NCI-H1694 treated with DMSO at 0.1 percent for 48 hours (cell line): ENCODE measurements around the gene SARM1.
A peak's percentile ranks its signal among the peaks of the same experiment; 100 is the strongest.
"Not testable (repeated sequence)": the region's sequence is repeated elsewhere in the genome, so short reads cannot be mapped to it uniquely, and the experiment has no call there.

Experiments used
- DNase-seq: peaks from one replicate; lab custom pipeline; 2025; lab: John Stamatoyannopoulos, UW

The SARM1 gene

GRCh38 chr17:28371245-28372202, at the start of gene SARM1:
TSS of gene SARM1 (plus strand) at chr17:28371694. CDS start at chr17:28372033, 339 bp downstream.
- DNase-seq = peak; percentile 84

DNA sequence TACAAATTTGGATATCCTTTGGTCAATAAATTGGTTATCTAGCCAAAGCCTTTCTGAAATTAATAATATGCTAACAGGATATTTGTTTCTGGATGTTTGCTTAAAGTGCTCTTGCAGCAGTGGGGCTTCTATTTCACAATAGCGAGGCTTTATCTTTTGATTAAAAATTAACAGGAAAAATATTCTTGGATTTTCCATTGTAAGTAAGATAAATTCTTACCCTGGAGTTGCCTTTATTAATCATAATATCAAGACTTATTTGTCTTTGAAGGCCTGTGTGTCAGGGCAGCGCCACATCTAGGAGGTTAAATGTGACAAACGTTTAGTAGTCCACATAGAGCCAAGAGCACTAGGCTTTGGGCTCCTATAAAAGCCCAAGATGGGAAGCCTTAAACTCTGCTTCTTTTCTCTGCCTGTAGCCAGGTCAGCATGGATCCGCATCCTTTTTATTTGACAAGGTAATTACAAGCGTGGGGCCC, 47.2 kb upstream of the SARM1 start:
- no peak for DNase-seq

- DNase-seq = no peak
Measured at GRCh38 chr17:28324781-28325180, 46.7 kb upstream of the SARM1 start.

GRCh38 chr17:28325211-28325610, 46.3 kb upstream of the SARM1 start:
- DNase-seq = no peak

DNA sequence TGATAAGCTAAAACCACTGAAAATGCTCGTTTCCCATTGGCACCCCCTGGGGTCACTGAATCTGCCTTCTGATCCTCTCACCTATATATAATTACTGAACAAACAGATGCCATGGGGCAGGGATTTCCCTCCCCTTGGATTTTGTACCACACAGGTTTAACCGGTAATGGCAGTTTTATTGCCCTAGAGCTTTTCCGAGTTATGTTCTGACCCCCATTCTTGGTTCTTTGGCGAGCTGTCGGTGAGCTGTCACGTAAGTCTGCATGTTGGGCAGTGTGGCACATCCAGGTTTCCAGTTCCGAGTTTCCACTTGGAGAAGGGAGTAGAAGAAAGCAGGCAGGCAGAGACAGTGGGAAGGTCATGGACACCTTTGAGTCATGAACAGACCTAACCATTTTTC, 45.4 kb upstream of the SARM1 start:
- no peak for DNase-seq

- DNase-seq = no peak
Measured at GRCh38 chr17:28327031-28327607, 44.4 kb upstream of the SARM1 start.

DNA sequence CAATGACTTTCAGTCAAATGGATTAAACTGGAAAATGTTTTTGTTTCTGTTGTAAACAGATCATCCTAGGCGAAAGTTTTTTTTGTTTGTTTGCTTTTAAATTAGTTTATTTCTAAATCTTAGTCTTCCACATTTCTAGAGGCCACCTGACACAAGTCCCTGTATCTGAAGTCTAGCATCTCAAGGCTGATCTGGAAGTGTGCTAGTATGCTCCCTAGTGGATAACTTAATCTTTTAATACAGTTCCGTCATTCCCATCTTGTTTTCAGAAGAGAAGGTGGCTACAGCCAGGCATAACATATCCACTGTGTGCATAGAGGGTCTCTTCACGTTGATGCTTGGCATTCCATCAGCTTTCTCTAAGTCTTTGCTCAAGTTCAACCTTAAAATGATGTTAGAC, 43.8 kb upstream of the SARM1 start:
- no peak for DNase-seq

DNA sequence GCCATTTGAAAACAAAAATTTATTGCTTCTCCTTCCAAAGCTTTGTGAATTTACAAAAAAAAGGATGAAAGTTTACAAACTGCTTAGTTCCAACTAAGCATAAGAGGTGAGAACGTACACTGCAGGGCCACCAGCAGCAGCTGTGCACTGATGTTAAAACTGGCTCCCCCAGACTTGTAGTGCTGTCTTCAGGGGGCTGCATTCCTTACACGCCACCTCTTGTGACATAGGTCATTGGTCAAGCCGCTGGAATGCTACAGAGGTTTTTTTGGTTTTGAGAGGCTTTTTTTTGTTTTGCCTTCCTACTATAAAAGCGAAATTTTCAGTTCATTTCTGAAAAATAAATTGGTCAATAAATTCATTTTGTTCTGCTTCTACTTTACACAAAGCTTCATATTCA, 43.2 kb upstream of the SARM1 start:
- DNase-seq = no peak

GRCh38 chr17:28330671-28331070, 40.8 kb upstream of the SARM1 start:
- no peak for DNase-seq

DNA sequence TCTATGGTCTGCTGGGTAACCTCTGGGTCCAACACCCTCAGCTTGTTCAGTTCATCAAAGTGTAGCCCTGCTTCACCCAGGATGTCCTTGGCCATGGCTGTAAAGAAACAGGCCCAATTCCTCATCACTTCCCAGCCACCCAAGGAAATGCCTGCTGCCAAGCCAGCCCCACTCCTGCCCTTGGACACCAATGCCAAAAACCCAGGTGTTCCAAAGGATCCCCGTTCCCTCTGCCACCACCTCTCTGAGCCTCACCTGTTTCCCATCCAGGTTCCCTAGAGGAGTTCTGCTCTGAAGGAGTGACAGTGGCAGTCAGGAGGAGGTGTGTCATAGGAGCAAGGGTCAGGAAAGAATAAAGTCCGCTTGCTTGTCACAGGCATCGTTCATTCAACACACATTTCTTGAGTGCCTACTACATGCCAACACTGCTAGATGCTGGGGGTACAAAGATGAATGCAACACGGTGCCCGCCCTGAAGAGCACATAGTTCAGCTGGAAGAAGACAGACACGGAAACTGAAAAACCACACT, 39.5 kb upstream of the SARM1 start:
- no peak for DNase-seq

- DNase-seq = no peak
Measured at GRCh38 chr17:28333083-28333746, 38.3 kb upstream of the SARM1 start.

DNA sequence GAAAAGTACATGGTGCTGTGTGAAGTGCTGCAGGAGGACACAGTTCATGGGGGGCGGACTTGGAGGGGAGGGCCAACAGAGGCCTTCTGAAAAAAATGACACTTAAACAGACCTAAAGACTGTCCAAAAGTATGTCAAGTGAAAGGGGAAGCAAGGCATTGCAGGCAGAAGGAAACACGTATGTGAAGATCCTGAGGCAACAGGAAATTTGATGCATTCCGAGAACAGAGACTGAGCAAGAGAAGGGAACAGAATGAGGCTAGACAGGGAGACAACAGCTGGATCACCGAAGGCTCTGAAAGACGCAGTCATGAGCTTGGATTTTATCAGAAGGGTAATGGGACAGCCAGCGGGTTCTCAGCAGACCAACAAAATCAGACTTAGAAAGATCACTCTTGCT, 37.3 kb upstream of the SARM1 start:
- no peak for DNase-seq

- DNase-seq = no peak
Measured at GRCh38 chr17:28334666-28335200, 36.8 kb upstream of the SARM1 start.

- DNase-seq = peak; percentile 99
Measured at GRCh38 chr17:28335201-28335958, 36.1 kb upstream of the SARM1 start, which contains the start of the genes IFT20 and TNFAIP1. TSS of gene IFT20 (minus strand) at chr17:28335472. CDS start at chr17:28331985, 3,487 bp downstream. TSS of gene TNFAIP1 (plus strand) at chr17:28335761. CDS start at chr17:28339522, 3,761 bp downstream.

GRCh38 chr17:28335959-28336871, 35.3 kb upstream of the SARM1 start:
- DNase-seq = peak; percentile 7

DNA sequence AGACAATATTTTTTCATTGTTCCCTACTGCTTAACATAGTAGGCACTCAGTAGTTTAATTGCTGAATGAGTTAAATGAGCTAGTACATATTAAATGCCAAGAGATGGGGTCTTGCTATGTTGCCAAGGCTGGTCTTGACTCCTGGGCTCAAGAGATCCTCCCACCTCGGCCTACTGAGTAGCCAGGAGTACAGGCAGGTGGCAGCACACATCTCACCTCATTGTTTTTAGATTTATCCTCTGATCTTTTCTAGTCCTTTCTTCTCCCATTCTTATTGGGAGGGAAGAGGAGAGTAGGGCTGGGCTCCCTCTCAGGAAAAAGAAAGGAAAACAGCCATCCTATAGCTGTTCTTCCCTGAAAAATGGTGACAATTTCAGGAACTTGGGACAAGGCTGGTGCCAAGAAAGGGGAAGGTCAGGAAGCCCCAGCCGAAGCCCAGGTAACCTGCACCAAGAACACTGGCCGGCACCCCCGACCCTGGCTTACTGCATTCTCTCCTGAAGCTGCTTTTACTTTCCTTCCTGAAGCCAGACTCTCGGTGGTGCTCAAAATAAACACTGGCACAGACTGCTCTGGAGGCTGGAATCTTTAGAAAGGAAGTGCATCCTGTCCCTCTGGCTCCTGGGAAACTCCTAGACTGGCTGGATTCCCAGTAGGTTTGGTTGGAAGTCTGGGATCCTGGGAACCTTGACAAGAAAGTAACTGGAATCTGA, 33.3 kb upstream of the SARM1 start:
- DNase-seq = no peak

DNA sequence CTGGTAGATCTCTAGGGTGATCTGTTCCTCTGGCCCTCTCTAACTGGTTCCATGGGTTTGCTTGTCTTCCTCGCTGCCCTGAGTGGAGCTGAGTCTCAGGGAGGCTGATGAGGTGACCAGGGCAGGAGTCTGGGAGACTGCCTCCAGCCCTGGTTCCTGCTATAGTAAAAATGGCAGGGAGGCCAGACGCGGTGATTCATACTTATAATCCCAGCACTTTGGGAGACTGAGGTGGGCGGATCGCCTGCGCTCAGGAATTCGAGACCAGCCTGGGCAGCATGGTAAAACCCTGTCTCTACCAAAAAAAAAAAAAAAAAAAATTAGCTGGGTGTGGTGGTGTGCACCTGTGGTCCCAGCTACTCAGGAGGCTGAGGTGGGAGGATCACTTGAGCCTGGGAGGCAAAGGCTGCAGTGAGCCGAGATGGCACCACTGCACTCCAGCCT, 32.7 kb upstream of the SARM1 start:
- not testable (repeated sequence) for DNase-seq

- no peak for DNase-seq
Measured at GRCh38 chr17:28339431-28339830, 32.1 kb upstream of the SARM1 start.

- no peak for DNase-seq
Measured at GRCh38 chr17:28340374-28340773, 31.1 kb upstream of the SARM1 start.
